ENCODE data around the gene TANGO6.

Gene TANGO6

GRCh38 chr16:68910051-68910450, 66.7 kb downstream of the TANGO6 start:
- DNase-seq = no peak

DNA sequence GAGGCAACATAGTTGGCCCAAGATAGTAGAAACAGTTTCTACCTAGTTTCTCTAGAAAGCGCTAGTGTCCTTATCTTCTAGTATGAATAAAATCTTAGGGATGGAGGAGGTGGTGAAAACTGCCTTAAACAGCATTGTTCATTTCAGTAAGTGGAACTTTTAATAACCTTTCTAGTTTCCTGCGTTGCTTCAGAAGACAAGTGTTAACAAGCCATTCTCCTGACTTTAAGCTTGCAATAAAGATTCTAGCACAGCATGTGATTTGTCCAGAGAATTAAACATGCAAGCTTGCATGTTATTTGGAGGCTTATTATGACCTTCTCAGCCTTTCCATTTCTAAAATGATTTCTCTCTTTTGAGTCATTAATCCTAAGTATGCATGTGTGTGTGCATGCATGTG, 72.3 kb downstream of the TANGO6 start:
- DNase-seq = no peak

DNA sequence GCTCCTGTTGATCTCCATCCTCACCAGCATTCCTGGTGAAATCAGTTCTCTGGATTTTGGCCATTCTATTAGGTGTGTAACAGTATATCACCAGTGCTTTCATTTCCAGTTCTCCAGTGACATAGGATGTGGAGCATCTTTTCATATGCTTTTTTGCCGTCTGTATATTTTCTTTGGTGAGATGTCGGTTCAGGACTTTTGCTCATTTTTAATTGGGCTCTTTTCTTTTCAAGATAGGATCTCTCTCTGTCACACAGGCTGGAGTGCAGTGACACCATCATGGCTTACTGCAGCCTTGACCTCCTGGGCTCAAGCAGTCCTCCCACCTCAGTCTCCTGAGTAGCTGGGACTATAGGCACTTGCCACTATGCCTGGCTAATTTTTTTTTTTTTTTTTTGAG, 74.2 kb downstream of the TANGO6 start:
- DNase-seq = no peak

DNA sequence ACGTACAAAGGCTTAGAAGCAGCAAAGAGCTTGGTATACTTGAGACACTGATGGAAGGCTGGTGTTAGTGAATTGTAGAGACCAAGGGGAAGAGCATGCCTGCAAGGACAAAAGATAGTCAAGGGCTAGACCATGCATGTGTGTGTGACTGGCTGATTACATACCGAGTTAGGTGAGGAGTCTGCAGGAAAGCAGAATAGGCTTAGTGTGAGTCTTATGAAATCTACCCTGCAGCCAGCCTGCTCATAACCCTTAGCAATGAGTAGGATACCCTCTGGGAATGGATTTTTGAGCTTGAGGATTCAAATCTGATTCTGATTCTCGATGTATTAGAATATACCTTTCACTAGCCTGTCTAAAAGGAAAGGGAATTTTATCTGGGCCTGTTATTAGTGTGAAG, 77.0 kb downstream of the TANGO6 start:
- DNase-seq = no peak

DNA sequence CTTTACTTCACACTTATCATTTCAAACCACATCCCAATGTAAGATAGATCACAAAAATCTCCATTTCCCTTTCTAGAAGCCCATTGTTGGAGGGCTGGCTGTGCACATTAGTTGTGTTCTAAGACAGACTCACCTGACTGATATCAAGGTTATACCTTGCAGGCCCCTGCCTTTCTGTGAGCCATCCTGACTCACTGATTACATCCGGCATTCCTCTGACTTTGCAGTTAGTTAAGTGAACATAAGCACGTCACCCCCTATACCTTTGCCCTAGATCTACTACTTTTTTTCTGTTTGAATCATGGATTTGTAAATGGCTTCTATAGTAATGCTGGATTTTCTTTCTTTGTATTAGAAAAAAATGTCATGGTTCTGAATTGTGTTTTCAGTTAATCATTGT, 78.3 kb downstream of the TANGO6 start:
- DNase-seq = no peak

DNA sequence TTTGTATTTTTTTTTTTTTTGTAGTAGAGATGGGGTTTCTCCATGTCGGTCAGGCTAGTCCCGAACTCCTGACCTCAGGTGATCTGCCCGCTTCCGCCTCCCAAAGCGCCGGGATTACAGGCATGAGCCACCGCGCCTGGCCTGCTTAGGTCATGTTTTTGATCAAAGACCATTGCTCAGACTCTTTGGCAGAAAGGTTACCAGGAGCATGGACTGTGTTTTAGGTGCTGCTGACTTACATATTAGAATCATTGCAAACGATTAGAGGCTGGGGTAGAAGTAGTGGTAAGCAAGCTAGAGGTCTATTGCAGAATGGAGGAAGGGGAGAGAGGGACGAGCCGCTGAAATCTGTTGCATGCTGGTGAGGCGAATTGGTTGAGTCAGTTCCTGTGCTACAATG, 79.8 kb downstream of the TANGO6 start:
- DNase-seq = no peak

DNA sequence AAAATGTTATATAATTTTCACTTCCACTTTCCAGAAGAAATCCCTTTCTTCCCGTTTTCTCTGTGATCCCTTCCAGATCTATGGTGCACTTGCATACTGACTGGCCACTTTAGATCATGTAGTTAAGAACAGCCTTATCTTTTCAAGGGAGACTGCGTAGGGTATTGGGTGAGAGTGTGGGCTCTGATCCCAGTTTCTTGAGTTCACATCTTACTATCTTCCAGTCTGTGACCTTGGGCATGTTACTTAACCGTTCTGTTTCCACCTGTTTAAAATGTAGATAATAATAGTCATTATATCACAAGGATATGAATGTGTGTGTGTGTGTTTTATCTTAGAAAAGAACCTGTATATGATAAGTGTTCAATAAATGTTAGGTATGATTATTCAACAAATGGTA, 83.7 kb downstream of the TANGO6 start:
- DNase-seq = no peak

- DNase-seq = no peak
These were observed 87.9 kb downstream of the TANGO6 start for GRCh38 chr16:68931196-68931595.

DNA sequence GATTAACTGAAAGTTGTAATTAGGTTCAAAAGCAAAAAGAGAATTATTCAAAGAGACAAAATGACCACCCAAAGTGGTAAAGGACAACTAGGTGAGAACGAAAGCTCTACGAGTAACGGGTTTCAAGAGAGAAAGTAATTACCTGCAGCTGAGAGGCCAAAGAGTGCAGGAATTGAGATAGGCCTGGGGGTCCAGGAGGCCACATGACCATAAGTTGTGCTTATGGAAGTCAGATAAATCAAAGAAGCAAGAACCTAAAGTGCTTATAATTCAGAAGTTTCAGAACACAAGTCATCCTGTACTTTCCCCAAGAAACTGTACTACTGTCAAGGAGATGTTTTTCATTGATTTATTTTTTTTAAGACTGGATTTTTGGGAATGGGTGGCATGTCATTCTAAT, 91.1 kb downstream of the TANGO6 start:
- no peak for DNase-seq

GRCh38 chr16:68935008-68935407, 91.7 kb downstream of the TANGO6 start:
- DNase-seq = no peak

- DNase-seq = no peak
These were observed 93.7 kb downstream of the TANGO6 start for GRCh38 chr16:68936736-68937631.

DNA sequence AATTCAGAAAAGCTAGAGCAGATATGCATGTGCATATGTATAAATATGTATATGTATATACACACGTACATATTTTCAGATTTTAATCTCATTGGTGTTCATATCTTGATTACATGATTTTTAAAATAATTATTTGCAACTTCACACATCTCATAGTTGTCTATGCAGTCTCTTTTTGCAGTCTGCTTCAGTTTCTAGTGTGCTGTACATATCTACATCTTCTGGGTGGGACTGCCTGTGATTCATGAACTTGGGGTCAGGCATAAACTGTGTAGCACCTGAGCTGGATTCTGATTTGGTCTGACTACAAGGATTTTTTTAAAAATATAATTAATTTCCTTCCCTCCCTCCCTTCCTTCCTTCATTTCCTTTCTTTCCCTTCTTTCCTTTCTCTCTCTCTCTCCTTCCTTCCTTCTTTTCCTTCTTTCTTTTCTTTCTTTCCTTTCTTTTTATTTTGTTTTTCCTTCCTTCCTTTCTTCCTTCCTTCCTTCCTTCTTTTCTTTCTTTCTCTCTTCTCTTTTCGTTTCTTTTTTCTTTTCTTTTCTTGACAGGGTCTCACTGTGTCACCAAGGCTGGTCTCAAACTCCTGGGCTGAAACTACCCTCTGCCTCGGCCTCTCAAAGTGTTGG, 96.5 kb downstream of the TANGO6 start:
- no peak for DNase-seq

DNA sequence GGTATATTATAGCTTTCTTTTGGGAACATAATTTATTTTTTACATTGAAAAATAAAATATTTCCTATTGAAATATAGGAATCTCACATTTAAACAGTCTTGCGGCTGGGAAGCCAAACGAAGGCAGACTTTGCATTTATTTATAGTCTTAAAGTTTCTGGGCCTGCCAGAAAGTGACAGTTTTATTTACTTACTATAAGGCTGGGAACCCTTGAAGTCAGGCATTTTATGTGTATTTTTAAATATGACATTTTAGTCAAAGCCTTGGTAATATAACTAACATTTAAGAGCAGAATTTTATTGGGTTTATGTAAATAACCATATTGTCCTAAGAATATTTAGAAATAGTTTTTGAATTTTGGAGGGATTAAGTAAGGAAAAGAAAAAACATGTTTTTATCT, 97.5 kb downstream of the TANGO6 start:
- no peak for DNase-seq

- no peak for DNase-seq
These were observed 100.6 kb downstream of the TANGO6 start for GRCh38 chr16:68943961-68944360.

- DNase-seq = no peak
These were observed 105.0 kb downstream of the TANGO6 start for GRCh38 chr16:68948230-68948910.

- DNase-seq = no peak
These were observed 108.9 kb downstream of the TANGO6 start for GRCh38 chr16:68951991-68952877.

DNA sequence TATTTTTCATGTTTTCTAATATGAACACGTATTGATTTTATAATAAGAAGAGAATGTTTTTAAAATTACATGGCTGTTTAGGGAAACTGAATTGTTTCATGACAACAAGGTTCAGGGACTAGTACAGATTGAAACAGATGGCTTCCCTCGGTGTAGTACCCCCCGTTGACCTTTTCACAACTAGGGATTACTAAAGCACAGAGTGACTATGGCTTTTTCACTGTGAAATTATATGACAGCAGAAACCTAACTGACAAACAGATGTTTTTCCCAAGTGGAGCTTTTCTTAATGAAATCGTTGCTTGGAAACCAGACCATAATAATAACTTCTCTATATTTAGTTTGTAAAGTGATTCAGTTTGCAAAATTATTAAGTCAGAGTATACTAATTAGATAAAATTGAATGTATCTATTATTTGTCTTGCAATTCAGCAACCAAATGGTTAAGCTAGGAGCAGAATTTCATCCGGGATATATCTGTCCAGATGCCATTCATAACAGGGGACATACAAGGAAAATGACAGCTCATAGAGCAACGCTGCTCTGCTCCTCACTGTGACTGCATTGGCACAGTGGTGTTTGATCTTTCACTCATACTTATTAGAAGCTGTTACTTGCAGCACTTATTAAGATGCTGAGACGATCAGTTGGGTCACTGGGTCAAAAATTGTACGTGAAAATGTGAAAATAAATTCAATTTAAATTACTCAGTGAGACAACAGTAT, 111.7 kb downstream of the TANGO6 start:
- DNase-seq = peak in 1 of 14 donors; percentile 37

- DNase-seq = no peak
These were observed 117.6 kb downstream of the TANGO6 start for GRCh38 chr16:68960910-68961309.

- no peak for DNase-seq
These were observed 118.6 kb downstream of the TANGO6 start for GRCh38 chr16:68961778-68962402.

DNA sequence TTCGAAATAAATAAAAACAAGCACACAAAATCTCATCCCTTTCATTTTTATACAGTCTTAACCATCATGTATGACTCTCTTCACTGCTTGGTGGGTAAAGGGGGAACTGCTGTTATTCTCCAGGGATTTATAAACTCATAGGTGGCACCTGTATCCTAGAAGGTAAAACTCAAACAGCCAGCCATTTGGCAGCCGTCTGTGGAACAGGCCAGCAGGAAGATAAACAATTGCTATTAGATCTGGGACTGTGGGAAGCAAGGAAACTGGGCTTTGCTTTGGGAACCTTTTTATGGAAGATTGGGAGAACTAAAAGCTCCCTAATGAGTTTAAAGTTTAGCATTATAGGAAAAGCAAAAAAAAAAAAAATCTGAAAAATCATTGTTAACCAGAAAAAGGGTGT, 126.0 kb downstream of the TANGO6 start:
- DNase-seq = no peak

DNA sequence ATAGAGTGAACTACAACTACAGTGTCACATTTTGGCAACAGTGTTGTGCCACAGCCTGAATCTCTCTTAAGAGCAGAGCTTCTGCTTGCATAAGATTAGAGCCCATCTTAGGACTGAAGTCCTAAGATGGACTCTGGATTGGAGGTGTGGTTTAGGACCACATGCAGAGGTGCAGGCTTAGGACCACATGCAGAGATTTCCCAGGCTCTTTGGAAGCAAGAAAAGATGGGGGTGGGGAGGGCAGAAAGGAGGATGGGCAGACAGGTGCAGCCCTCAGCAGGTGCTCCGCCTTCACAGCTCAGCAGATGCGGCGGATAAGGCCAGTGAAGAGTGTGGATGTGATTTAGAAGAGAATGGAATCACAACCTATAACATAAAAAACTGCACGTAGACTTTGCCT, 128.7 kb downstream of the TANGO6 start:
- peak in 1 of 14 donors; percentile 42 for DNase-seq

Measured in C1 segment of cervical spinal cord (tissue), 14 donors.